H9 (cell line): Measurements from ENCODE around the gene THBS4. TPM values are rescaled to one million over a fixed set of nuclear protein-coding genes. Genes with fewer than 3 reads are reported as not detected.

Source experiments
- DNase-seq: peaks from one replicate; pipeline ENCODE4 v3.0.0-alpha.2; 2017
- H2AFZ ChIP-seq: one replicate; pipeline ENCODE4 v1.6.1; 2013; ENCODE audit warnings: mild to moderate bottlenecking, low read length, control low read depth, moderate library complexity
- H2AK5ac ChIP-seq: 2 replicates; pipeline ENCODE4 v1.6.1; 2013; ENCODE audit warnings: low read length, control low read depth, mixed read lengths; ENCODE audit not compliant: insufficient read length
- H2BK120ac ChIP-seq: one replicate; pipeline ENCODE4 v1.6.1; 2013; ENCODE audit warnings: low read depth, mild to moderate bottlenecking, low read length, control low read depth, inconsistent platforms; ENCODE audit not compliant: poor library complexity, severe bottlenecking
- H2BK12ac ChIP-seq: 2 replicates; pipeline ENCODE4 v1.6.1; 2013; ENCODE audit warnings: low read length, control low read depth, mixed read lengths, low read depth; ENCODE audit not compliant: insufficient read length
- H2BK15ac ChIP-seq: 2 replicates; pipeline ENCODE4 v1.6.1; 2013; ENCODE audit warnings: low read depth, low read length, control low read depth
- H2BK20ac ChIP-seq: one replicate; pipeline ENCODE4 v1.6.1; 2013; ENCODE audit warnings: low read depth, mild to moderate bottlenecking, low read length, control low read depth, inconsistent platforms; ENCODE audit not compliant: poor library complexity, severe bottlenecking
- H2BK5ac ChIP-seq: 2 replicates; pipeline ENCODE4 v1.6.1; 2013; ENCODE audit warnings: low read length, control low read depth, mixed read lengths; ENCODE audit not compliant: insufficient read length
- H3K14ac ChIP-seq: 2 replicates; pipeline ENCODE4 v1.6.1; 2013; ENCODE audit warnings: low read length, control low read depth; ENCODE audit not compliant: insufficient read depth
- H3K18ac ChIP-seq: 2 replicates; pipeline ENCODE4 v1.6.1; 2013; ENCODE audit warnings: low read depth, mild to moderate bottlenecking, mixed read lengths, low read length, control low read depth; ENCODE audit not compliant: insufficient read length
- H3K23ac ChIP-seq: 2 replicates; pipeline ENCODE4 v1.6.1; 2013; ENCODE audit warnings: low read length, control low read depth, mixed read lengths, low read depth; ENCODE audit not compliant: insufficient read length
- H3K23me2 ChIP-seq: 2 replicates; pipeline ENCODE4 v1.6.1; 2013; ENCODE audit warnings: low read depth, mild to moderate bottlenecking, mixed read lengths, low read length, control low read depth; ENCODE audit not compliant: insufficient read length, poor library complexity, severe bottlenecking
- H3K27ac ChIP-seq: 2 replicates; pipeline ENCODE4 v1.5.1; 2013; ENCODE audit warnings: low read length, control low read depth, mixed read lengths, low read depth; ENCODE audit not compliant: insufficient read length
- H3K27me3 ChIP-seq: 2 replicates; pipeline ENCODE4 v1.6.1; 2013; ENCODE audit warnings: low read length, control low read depth, inconsistent platforms; ENCODE audit not compliant: insufficient read depth
- H3K4ac ChIP-seq: 2 replicates; pipeline ENCODE4 v1.6.1; 2013; ENCODE audit warnings: low read depth, mild to moderate bottlenecking, control low read depth, inconsistent platforms, low read length, moderate library complexity
- H3K4me1 ChIP-seq: 2 replicates; pipeline ENCODE4 v1.6.1; 2013; ENCODE audit warnings: low read length, control low read depth, inconsistent platforms; ENCODE audit not compliant: insufficient read depth
- H3K4me2 ChIP-seq: 2 replicates; pipeline ENCODE4 v1.6.1; 2013; ENCODE audit warnings: low read length, control low read depth, mixed read lengths; ENCODE audit not compliant: insufficient read length, insufficient read depth
- H3K56ac ChIP-seq: 2 replicates; pipeline ENCODE4 v1.6.1; 2013; ENCODE audit warnings: low read depth, mild to moderate bottlenecking, mixed read lengths, low read length, control low read depth; ENCODE audit not compliant: insufficient read length
- H3K79me1 ChIP-seq: 2 replicates; pipeline ENCODE4 v1.6.1; 2013; ENCODE audit warnings: low read depth, mild to moderate bottlenecking, moderate library complexity, low read length, control low read depth, inconsistent platforms; ENCODE audit not compliant: insufficient read depth, poor library complexity, severe bottlenecking
- H3K79me2 ChIP-seq: 2 replicates; pipeline ENCODE4 v1.6.1; 2013; ENCODE audit warnings: low read length, control low read depth, inconsistent platforms; ENCODE audit not compliant: insufficient read depth
- H3K9ac ChIP-seq: 2 replicates; pipeline ENCODE4 v1.6.1; 2013; ENCODE audit warnings: low read length, control low read depth, mixed read lengths; ENCODE audit not compliant: insufficient read length; ENCODE audit errors: extremely low read depth
- H3K9me3 ChIP-seq: one replicate; pipeline ENCODE4 v1.6.1; 2013; ENCODE audit warnings: low read depth, low read length, inconsistent platforms; ENCODE audit not compliant: control insufficient read depth
- H3T11ph ChIP-seq: one replicate; pipeline ENCODE4 v1.6.1; 2013; ENCODE audit warnings: mild to moderate bottlenecking, low read length, control low read depth, inconsistent platforms
- H4K20me1 ChIP-seq: one replicate; pipeline ENCODE4 v1.6.1; 2013; ENCODE audit not compliant: control insufficient read depth, insufficient read length, insufficient read depth
- H4K5ac ChIP-seq: 2 replicates; pipeline ENCODE4 v1.6.1; 2013; ENCODE audit warnings: low read depth, mild to moderate bottlenecking, mixed read lengths, low read length, control low read depth; ENCODE audit not compliant: insufficient read length
- H4K8ac ChIP-seq: replicated peaks from 2 replicates; pipeline ENCODE4 v1.6.1; 2013; ENCODE audit warnings: low read length, control low read depth, mixed read lengths, low read depth; ENCODE audit not compliant: insufficient read length
- H4K91ac ChIP-seq: 2 replicates; pipeline ENCODE4 v1.6.1; 2013; ENCODE audit warnings: low read depth, mild to moderate bottlenecking, moderate library complexity, mixed read lengths, low read length, control low read depth; ENCODE audit not compliant: insufficient read length
- H3K27ac Mint-ChIP-seq, 3 experiments: 2 replicates in 2 of 3; 3 replicates in 1 of 3; pipeline ENCODE4 v1.8.0; 2020 to 2021; ENCODE audit warnings: mixed read lengths in 3 of 3, mild to moderate bottlenecking in 1 of 3, moderate library complexity in 1 of 3
- H3K27me3 Mint-ChIP-seq: 2 replicates; pipeline ENCODE4 v1.8.0; 2021; ENCODE audit warnings: low read depth, mild to moderate bottlenecking, moderate library complexity, mixed read lengths
- H3K36me3 Mint-ChIP-seq, 3 experiments: 2 replicates in 2 of 3; 3 replicates in 1 of 3; pipeline ENCODE4 v1.8.0; 2020 to 2021; ENCODE audit warnings: low read depth in 3 of 3, mixed read lengths in 3 of 3; ENCODE audit not compliant: insufficient read depth in 1 of 3
- H3K4me1 Mint-ChIP-seq, 2 experiments: 2 replicates each; pipeline ENCODE4 v1.8.0; 2020; ENCODE audit warnings: mixed read lengths in 2 of 2
- H3K4me3 Mint-ChIP-seq, 2 experiments: 2 replicates in 1 of 2; 3 replicates in 1 of 2; pipeline ENCODE4 v1.8.0; 2020 to 2021; ENCODE audit warnings: mild to moderate bottlenecking in 2 of 2, mixed read lengths in 2 of 2, moderate library complexity in 1 of 2
- H3K9me3 Mint-ChIP-seq, 2 experiments: 2 replicates in 1 of 2; 3 replicates in 1 of 2; pipeline ENCODE4 v1.8.0; 2020; ENCODE audit warnings: mild to moderate bottlenecking in 2 of 2, mixed read lengths in 2 of 2, moderate library complexity in 1 of 2
- WGBS: extraction: QIAGEN DNeasy Blood & Tissue Kit; methylation state at CpG from one replicate; pipeline ENCODE4 v1.1.7; 2013; ENCODE audit warnings: missing lambda C conversion rate, low lambda C conversion rate, mixed read lengths; ENCODE audit not compliant: insufficient read length; ENCODE audit errors: extremely low coverage; 5-methylcytosine and 5-hydroxymethylcytosine counted together
- total RNA-seq: library from RNA; stranded (reverse); gene quantifications from 2 replicates; pipeline ENCODE4 v1.2.1, GENCODE V29; 2021
- TF ChIP-seq, protein P1 (sequence below): fragments of 200-600 bp; sonication (generic); conservative IDR thresholded peaks from 3 replicates; pipeline ENCODE4 v1.8.0; 2021; ENCODE audit warnings: antibody characterized with exemption, mild to moderate bottlenecking

THBS4 gene
- total RNA-seq, 1 experiment from 2014 or later, result 19.0 TPM

DNA sequence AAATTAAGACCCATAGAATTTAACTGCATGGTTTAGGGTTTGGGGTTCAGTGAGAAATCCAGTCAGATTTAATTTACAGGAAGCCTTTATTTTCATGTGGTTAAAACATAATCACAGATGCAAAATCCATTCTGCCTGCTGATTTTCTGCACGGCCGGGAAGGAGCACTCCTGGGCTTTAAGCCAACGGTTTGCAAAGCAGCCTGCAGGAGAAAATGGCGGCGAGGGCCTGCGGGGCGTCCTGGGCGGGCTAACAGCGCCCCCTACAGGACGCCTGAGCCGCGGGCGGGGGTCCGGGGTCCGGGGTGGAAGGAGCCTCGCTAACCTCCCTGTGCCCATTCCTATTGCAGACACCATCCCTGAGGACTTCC is 47.6 kb downstream of the THBS4 start:
- Histone ChIP-seq H3K79me1 (no peaks in the 10 kb centered on the region), H2AFZ (no peak overlapping the region), H2BK12ac (no peak overlapping the region), H4K5ac (no peak overlapping the region), H3T11ph (no peak overlapping the region), H4K8ac (no peak overlapping the region), H4K20me1 (no peaks in the 10 kb centered on the region), H3K27ac (no peak overlapping the region), H2BK20ac (no peak overlapping the region), H2AK5ac (no peak overlapping the region), H3K79me2 (no peaks in the 10 kb centered on the region), H3K4me2 (no peak overlapping the region), H2BK5ac (no peak overlapping the region), H3K27me3 (no peaks in the 10 kb centered on the region), H3K23ac (no peak overlapping the region), H3K9ac (no peak overlapping the region), H3K4ac (no peak overlapping the region), H3K23me2 (no peaks in the 10 kb centered on the region), H3K9me3 (no peaks in the 10 kb centered on the region), H3K56ac (no peak overlapping the region), H3K14ac (no peak overlapping the region), H3K4me1 (no peaks in the 10 kb centered on the region), H4K91ac (no peak overlapping the region), H2BK120ac (no peak overlapping the region), H2BK15ac (no peak overlapping the region), H3K18ac (no peak overlapping the region)
- no CpG with 5 or more reads among the region's 16 CpGs for WGBS
- Mint-ChIP-seq H3K4me1 (peaks cover 13 to 18% of the 10 kb centered on the region in 2 experiments), H3K27ac (no peak overlapping the region), H3K4me3 (no peak overlapping the region), H3K9me3 (no peaks in the 10 kb centered on the region), H3K36me3 (peaks cover 1 to 13% (median 5%) of the 10 kb centered on the region in 3 experiments; a peak in 3 of 7 replicates), H3K27me3 (no peaks in the 10 kb centered on the region)
- peak; percentile 89 for DNase-seq
- TF ChIP-seq, protein P1, sequence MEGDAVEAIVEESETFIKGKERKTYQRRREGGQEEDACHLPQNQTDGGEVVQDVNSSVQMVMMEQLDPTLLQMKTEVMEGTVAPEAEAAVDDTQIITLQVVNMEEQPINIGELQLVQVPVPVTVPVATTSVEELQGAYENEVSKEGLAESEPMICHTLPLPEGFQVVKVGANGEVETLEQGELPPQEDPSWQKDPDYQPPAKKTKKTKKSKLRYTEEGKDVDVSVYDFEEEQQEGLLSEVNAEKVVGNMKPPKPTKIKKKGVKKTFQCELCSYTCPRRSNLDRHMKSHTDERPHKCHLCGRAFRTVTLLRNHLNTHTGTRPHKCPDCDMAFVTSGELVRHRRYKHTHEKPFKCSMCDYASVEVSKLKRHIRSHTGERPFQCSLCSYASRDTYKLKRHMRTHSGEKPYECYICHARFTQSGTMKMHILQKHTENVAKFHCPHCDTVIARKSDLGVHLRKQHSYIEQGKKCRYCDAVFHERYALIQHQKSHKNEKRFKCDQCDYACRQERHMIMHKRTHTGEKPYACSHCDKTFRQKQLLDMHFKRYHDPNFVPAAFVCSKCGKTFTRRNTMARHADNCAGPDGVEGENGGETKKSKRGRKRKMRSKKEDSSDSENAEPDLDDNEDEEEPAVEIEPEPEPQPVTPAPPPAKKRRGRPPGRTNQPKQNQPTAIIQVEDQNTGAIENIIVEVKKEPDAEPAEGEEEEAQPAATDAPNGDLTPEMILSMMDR, result peak; percentile 97
